Activated naive CD4-positive, alpha-beta T cell treated with anti-CD3 and anti-CD28 coated beads, Interleukin-2, amount 50 U/mL, for 72 hours (primary cell): ENCODE measurements around the gene IARS2. TPM values are rescaled to one million over a fixed set of nuclear protein-coding genes. Genes with fewer than 3 reads are reported as not detected.
"Not testable (repeated sequence)": the region's sequence is repeated elsewhere in the genome, so short reads cannot be mapped to it uniquely, and the experiment has no call there.

Source experiments
- ATAC-seq, 2 donors: fragments of 150-1000 bp; cut with Tn5 transposase; 2 replicates each; pipeline ENCODE4 v1.10.0; 2021; ENCODE audit warnings: mild to moderate bottlenecking in 2 of 2, moderate library complexity in 2 of 2
- DNase-seq, 2 donors: peaks; one replicate each; pipeline ENCODE4 v3.0.0; 2021 to 2022; ENCODE audit warnings: low spot score in 2 of 2
- H3K27ac Mint-ChIP-seq, 2 donors: one replicate each; pipeline ENCODE4 v1.8.0; 2022; ENCODE audit warnings: mild to moderate bottlenecking in 2 of 2, mixed read lengths in 2 of 2
- H3K36me3 Mint-ChIP-seq, 2 donors: one replicate each; pipeline ENCODE4 v1.8.0; 2022; ENCODE audit warnings: mixed read lengths in 2 of 2
- H3K9me3 Mint-ChIP-seq, 2 donors: one replicate each; pipeline ENCODE4 v1.8.0; 2022; ENCODE audit warnings: mixed read lengths in 2 of 2
- total RNA-seq, 2 donors: library from RNA; stranded (reverse); gene quantifications; one replicate each; pipeline ENCODE4 v1.2.3, GENCODE V29; 2022

IARS2 gene
- 10 to 100 TPM; 66.6 to 78.4 TPM for total RNA-seq

GRCh38 chr1:220094016-220094911 is at the start of gene IARS2:
TSS of gene IARS2 (plus strand) at chr1:220094132. CDS start at chr1:220094217, 85 bp downstream.
- peak within 1 kb of the TSS in 1 of 2 donors; percentile 72 for H3K27ac Mint-ChIP-seq
- H3K36me3 Mint-ChIP-seq, result peaks cover 16 to 17% of the 10 kb centered on the region in 2 donors
- no peaks in the 10 kb centered on the region for H3K9me3 Mint-ChIP-seq
- peak; percentile 76 to 83 for ATAC-seq
- DNase-seq, result peak; percentile 88 to 92

- ATAC-seq (no peak), DNase-seq (no peak)
- no peaks in the 10 kb centered on the region for H3K9me3 Mint-ChIP-seq
- peaks cover 17 to 18% of the 10 kb centered on the region in 2 donors for H3K36me3 Mint-ChIP-seq
- H3K27ac Mint-ChIP-seq, result peak overlapping the region; percentile 97
These were observed 49.1 kb upstream of the IARS2 start for GRCh38 chr1:220044678-220045355.

- Mint-ChIP-seq H3K27ac (peak overlapping the region; percentile 97), H3K36me3 (peaks cover 17 to 18% of the 10 kb centered on the region in 2 donors), H3K9me3 (no peaks in the 10 kb centered on the region)
- no peak for DNase-seq
- ATAC-seq, result peak in 1 of 2 donors; percentile 26
These were observed 48.4 kb upstream of the IARS2 start for GRCh38 chr1:220045356-220046051.

DNA sequence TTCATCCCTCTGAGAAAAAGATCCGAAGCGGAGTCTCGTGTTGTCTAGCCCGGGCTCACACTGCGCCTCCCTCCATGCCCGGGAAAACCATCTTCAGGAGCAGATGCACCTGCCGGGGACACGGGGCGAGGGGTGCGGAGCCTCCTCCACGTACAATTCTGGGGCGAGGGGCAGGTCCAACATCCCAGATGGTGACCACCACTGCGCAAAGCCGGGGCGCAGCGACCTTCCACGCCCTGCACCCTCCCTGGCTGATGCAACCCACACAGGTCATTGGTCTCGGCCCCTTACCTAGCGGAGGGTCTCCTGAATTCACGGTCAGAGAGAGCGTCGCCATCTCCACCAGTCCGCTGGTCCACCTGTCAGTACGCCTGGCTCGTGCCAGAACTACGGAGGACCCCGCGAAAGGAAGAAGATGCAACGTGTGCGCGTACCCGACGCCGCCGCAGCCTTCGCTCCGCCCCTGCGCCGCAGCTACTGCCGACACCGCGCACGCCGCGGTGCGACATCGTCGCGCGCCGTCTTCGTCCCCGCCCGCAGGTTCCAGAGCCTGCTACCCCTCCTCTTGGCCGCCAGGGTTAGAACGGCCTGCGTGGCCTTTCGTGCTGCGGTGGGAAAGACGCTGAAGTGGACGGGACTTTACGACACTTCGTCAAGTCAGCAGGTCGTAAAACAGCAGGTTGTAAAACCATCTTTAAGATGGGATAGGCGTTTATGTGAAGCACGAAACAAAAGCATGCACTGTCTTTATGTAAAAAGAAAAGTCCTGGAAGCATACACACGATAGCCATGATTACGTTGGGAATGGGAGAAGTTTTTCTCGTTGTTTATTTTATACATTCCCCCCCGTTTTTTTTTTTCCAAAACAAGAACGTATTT is 47.6 kb upstream of the IARS2 start, which contains the start of gene EPRS1:
Gene EPRS1 (minus strand): TSS at position 454 of the 879 bp plus-strand sequence. CDS start 117 bp downstream, at position 337.
- H3K9me3 Mint-ChIP-seq, result no peaks in the 10 kb centered on the region
- DNase-seq, result peak; percentile 92 to 95
- peak within 1 kb of the TSS; percentile 97 for H3K27ac Mint-ChIP-seq
- peak; percentile 98 to 99 for ATAC-seq
- peaks cover 17 to 18% of the 10 kb centered on the region in 2 donors for H3K36me3 Mint-ChIP-seq

- ATAC-seq, result no peak
- peak overlapping the region; percentile 11 to 62 for H3K27ac Mint-ChIP-seq
- DNase-seq, result no peak
- no peaks in the 10 kb centered on the region for H3K9me3 Mint-ChIP-seq
- H3K36me3 Mint-ChIP-seq, result no peaks in the 10 kb centered on the region
These were observed 37.6 kb upstream of the IARS2 start for GRCh38 chr1:220056374-220056773.

DNA sequence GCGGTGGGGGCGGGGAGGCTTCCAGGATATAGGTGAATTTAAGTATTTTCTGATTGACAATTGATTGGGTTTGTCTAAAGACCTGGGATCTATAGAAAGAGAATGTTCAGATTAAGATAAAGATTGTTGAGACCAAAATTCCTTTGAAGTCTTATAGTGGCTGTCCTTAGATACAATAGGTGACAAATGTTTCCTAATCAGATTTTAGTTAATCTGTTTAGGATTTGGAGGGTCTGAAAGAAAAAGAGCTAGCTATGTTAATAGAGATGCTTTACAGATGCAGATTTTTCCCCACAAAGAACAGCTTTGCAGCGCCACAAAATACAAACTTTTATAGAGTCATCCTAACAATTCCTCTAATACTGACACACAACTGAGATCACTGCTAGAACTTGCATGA is 33.1 kb upstream of the IARS2 start:
- DNase-seq, result no peak
- peaks cover 6 to 13% of the 10 kb centered on the region in 2 donors for H3K36me3 Mint-ChIP-seq
- no peaks in the 10 kb centered on the region for H3K9me3 Mint-ChIP-seq
- ATAC-seq, result no peak
- no peak overlapping the region for H3K27ac Mint-ChIP-seq

DNA sequence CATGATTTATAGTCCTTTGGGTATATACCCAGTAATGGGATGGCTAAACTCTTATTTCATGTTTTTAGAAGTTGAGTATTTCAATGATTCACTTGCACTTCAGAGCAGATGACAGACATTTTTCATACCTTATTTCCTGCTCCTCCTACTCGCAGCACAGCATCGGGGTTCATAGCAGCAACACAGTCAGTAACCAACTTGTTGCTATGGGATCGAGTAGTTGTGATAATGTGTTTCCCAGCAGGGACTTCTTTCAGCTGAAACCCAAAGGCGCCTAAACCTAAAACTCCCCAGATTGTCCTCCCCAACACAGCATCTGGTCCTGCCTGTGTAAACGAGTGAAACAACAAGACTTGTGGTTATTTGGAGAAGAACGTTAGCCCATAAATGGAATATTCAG is 31.3 kb upstream of the IARS2 start:
- ATAC-seq (no peak), DNase-seq (no peak)
- H3K9me3 Mint-ChIP-seq, result no peaks in the 10 kb centered on the region
- H3K27ac Mint-ChIP-seq, result no peak overlapping the region
- peaks cover 6 to 13% of the 10 kb centered on the region in 2 donors for H3K36me3 Mint-ChIP-seq

GRCh38 chr1:220067269-220068204 is 26.4 kb upstream of the IARS2 start:
- peaks cover 3 to 10% of the 10 kb centered on the region in 2 donors for H3K36me3 Mint-ChIP-seq
- H3K27ac Mint-ChIP-seq, result peak overlapping the region in 1 of 2 donors; percentile 24
- ATAC-seq (no peak), DNase-seq (no peak)
- no peaks in the 10 kb centered on the region for H3K9me3 Mint-ChIP-seq

GRCh38 chr1:220076861-220077762 is 16.8 kb upstream of the IARS2 start:
- Mint-ChIP-seq H3K27ac (no peak overlapping the region), H3K9me3 (no peaks in the 10 kb centered on the region), H3K36me3 (no peaks in the 10 kb centered on the region)
- ATAC-seq, result no peak
- no peak for DNase-seq

DNA sequence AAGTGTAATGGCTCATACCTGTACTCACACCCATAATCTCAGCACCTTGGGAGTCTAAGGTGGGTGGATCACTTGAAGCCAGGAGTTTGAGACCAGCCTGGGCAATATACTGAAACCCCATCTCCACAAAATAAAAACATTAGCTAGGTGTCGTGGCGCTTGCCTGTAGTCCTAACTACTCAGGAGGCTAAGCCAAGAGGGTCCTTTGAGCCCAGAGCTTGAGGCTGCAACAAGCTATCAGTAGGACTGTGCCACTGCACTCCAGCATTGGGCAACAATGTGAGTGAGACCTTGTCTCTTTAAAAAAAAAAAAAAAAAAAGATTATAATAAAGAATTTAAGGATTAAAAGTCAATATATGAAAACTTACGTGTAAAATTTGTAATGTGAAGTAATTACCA is 16.0 kb upstream of the IARS2 start:
- peak in 1 of 2 donors; percentile 62 for ATAC-seq
- no peak for DNase-seq
- no peaks in the 10 kb centered on the region for H3K9me3 Mint-ChIP-seq

GRCh38 chr1:220084460-220084859 is 9.5 kb upstream of the IARS2 start:
- Mint-ChIP-seq H3K9me3 (no peaks in the 10 kb centered on the region), H3K27ac (no peak overlapping the region), H3K36me3 (peaks cover 6% of the 10 kb centered on the region in 2 donors)
- DNase-seq, result no peak
- no peak for ATAC-seq

More for the DNA sequence above, 16.0 kb upstream of the IARS2 start:
- H3K36me3 Mint-ChIP-seq, result no peaks in the 10 kb centered on the region
- no peak overlapping the region for H3K27ac Mint-ChIP-seq

DNA sequence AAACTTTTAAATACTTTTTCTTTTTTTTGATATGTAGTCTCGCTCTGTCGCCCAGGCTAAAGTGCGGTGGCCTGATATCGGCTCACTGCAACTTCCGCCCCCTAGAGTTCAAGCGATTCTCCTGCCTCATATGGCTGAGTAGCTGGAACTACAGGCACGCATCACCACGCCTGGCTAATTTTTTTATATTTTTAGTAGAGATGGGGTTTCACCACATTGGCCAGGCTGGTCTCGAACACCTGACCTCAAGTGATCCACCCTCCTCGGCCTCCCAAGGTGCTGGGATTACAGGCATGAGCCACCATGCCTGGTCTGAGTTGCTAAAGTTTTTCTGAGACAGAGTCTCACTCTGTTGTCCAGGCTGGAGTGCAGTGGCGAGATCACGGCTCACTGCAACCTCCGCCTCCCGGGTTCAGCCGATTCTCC is 7.7 kb upstream of the IARS2 start:
- not testable (repeated sequence) for ATAC-seq, H3K9me3 Mint-ChIP-seq, H3K27ac Mint-ChIP-seq, H3K36me3 Mint-ChIP-seq, DNase-seq

GRCh38 chr1:220089650-220090556 is 4.0 kb upstream of the IARS2 start, which contains the start of gene BPNT1:
TSS of gene BPNT1 (minus strand) at chr1:220089788. CDS start at chr1:220079846, 9,942 bp downstream.
- H3K27ac Mint-ChIP-seq, result peak within 1 kb of the TSS; percentile 87 to 96
- H3K36me3 Mint-ChIP-seq, result peaks cover 10% of the 10 kb centered on the region in 2 donors
- DNase-seq, result peak; percentile 95 to 99
- peak; percentile 77 to 78 for ATAC-seq
- H3K9me3 Mint-ChIP-seq, result no peaks in the 10 kb centered on the region
